ENCODE results near the gene PTPRN2. TPM values are rescaled to one million over a fixed set of nuclear protein-coding genes. Genes with fewer than 3 reads are reported as not detected.
"Not testable (repeated sequence)": the region's sequence is repeated elsewhere in the genome, so short reads cannot be mapped to it uniquely, and the experiment has no call there.

Gene PTPRN2
- total and polyA plus RNA-seq, 2 donors from 2014 or later, result 4.8 to 6.2 TPM

- intact Hi-C loops (cut with DNase I), result no loop called here
Measured at GRCh38 chr7:158353606-158354570, 233.7 kb downstream of the PTPRN2 start.

GRCh38 chr7:158351899-158352729, 235.5 kb downstream of the PTPRN2 start:
- FAIRE-seq; H3K9ac ChIP-seq (ENCODE audit: low read length in 3 of 3); H3K27me3 ChIP-seq (ENCODE audit: control insufficient read depth, insufficient read depth, low read length); H3K9me3 ChIP-seq (ENCODE audit: control insufficient read depth in 2 of 3, insufficient read depth in 1 of 3, low read length in 3 of 3); H3K4me3 ChIP-seq (ENCODE audit: low read length in 3 of 3); H3K36me3 ChIP-seq (ENCODE audit: control insufficient read depth in 2 of 3, insufficient read depth in 3 of 3, low read length in 3 of 3); intact Hi-C loops (cut with DNase I); H3K4me1 ChIP-seq (ENCODE audit: control insufficient read depth in 2 of 3, insufficient read depth in 2 of 3, low read depth in 1 of 3, low read length in 3 of 3); H3K27ac ChIP-seq (ENCODE audit: low read depth in 2 of 2, low read length in 2 of 2): not testable (repeated sequence)
- peak in 2 of 5 donors; percentile 2 to 6 for DNase-seq

More at GRCh38 chr7:158353606-158354570, 233.7 kb downstream of the PTPRN2 start:
- Histone ChIP-seq H3K9ac (ENCODE audit: low read length in 3 of 3) (no peak overlapping the region), H3K27me3 (ENCODE audit: control insufficient read depth, insufficient read depth, low read length) (no peaks in the 10 kb centered on the region), H3K4me1 (ENCODE audit: control insufficient read depth in 2 of 3, insufficient read depth in 2 of 3, low read depth in 1 of 3, low read length in 3 of 3) (no peaks in the 10 kb centered on the region), H3K4me3 (ENCODE audit: low read length in 3 of 3) (no peak overlapping the region), H3K9me3 (ENCODE audit: control insufficient read depth in 2 of 3, insufficient read depth in 1 of 3, low read length in 3 of 3) (no peaks in the 10 kb centered on the region), H3K27ac (ENCODE audit: low read depth in 2 of 2, low read length in 2 of 2) (no peak overlapping the region), H3K36me3 (ENCODE audit: control insufficient read depth in 2 of 3, insufficient read depth in 3 of 3, low read length in 3 of 3) (no peaks in the 10 kb centered on the region)
- peak; percentile 25 for TF ChIP-seq CTCF (IDR thresholded peaks at IDR 0.05; ENCODE audit: borderline replicate concordance, extremely low read depth, insufficient read depth)
- DNase-seq, result peak; percentile 31 to 59 (median 42)
- no peak for FAIRE-seq

DNA sequence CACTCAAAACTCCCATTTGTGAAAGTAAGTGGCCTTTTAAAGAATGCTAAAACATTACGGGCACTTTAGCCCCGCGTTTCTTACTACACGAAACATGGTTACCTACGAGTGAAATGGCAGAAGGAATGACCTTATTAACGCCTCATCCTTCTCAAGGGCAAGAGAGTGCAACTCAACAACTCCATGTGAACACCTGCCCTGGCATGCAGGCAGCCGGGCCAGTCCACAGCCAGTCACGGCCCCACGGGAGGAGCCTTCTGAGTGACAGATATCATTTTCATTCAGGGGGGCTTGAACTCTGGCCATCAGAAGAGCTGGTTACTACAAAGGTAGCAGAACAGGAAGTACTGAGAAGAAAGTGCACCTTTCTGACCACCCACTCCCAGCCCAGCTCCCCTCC, 236.1 kb downstream of the PTPRN2 start:
- no peak for TF ChIP-seq CTCF (IDR thresholded peaks at IDR 0.05; ENCODE audit: borderline replicate concordance, extremely low read depth, insufficient read depth)
- Histone ChIP-seq H3K27ac (ENCODE audit: low read depth in 2 of 2, low read length in 2 of 2) (no peak overlapping the region), H3K9ac (ENCODE audit: low read length in 3 of 3) (no peak overlapping the region), H3K4me3 (ENCODE audit: low read length in 3 of 3) (no peak overlapping the region), H3K36me3 (ENCODE audit: control insufficient read depth in 2 of 3, insufficient read depth in 3 of 3, low read length in 3 of 3) (no peaks in the 10 kb centered on the region), H3K4me1 (ENCODE audit: control insufficient read depth in 2 of 3, insufficient read depth in 2 of 3, low read depth in 1 of 3, low read length in 3 of 3) (no peaks in the 10 kb centered on the region), H3K27me3 (ENCODE audit: control insufficient read depth, insufficient read depth, low read length) (no peaks in the 10 kb centered on the region), H3K9me3 (ENCODE audit: control insufficient read depth in 2 of 3, insufficient read depth in 1 of 3, low read length in 3 of 3) (no peaks in the 10 kb centered on the region)
- FAIRE-seq, result no peak
- peak in 2 of 5 donors; percentile 3 to 57 for DNase-seq
- intact Hi-C loops (cut with DNase I), result no loop called here

- no peak overlapping the region for H3K4me3 ChIP-seq (ENCODE audit: low read length in 3 of 3)
- intact Hi-C loops (cut with DNase I), result no loop called here
- H3K9ac ChIP-seq (ENCODE audit: low read length in 3 of 3), result no peak overlapping the region
- H3K36me3 ChIP-seq (ENCODE audit: control insufficient read depth in 2 of 3, insufficient read depth in 3 of 3, low read length in 3 of 3), result no peaks in the 10 kb centered on the region
- FAIRE-seq (no peak), DNase-seq (peak in 2 of 5 donors; percentile 12 to 36)
- no peak for TF ChIP-seq CTCF (IDR thresholded peaks at IDR 0.05; ENCODE audit: borderline replicate concordance, extremely low read depth, insufficient read depth)
- H3K9me3 ChIP-seq (ENCODE audit: control insufficient read depth in 2 of 3, insufficient read depth in 1 of 3, low read length in 3 of 3), result no peaks in the 10 kb centered on the region
- H3K27me3 ChIP-seq (ENCODE audit: control insufficient read depth, insufficient read depth, low read length), result no peaks in the 10 kb centered on the region
- no peak overlapping the region for H3K27ac ChIP-seq (ENCODE audit: low read depth in 2 of 2, low read length in 2 of 2)
- no peaks in the 10 kb centered on the region for H3K4me1 ChIP-seq (ENCODE audit: control insufficient read depth in 2 of 3, insufficient read depth in 2 of 3, low read depth in 1 of 3, low read length in 3 of 3)
Measured at GRCh38 chr7:158351051-158351450, 236.6 kb downstream of the PTPRN2 start.

Data from kidney (tissue), 14 donors.